HepG2 (cell line): ENCODE measurements around the gene RHOT2. TPM values are rescaled to one million over a fixed set of nuclear protein-coding genes. Genes with fewer than 3 reads are reported as not detected.

ENCODE experiments used
- ATF1 ChIP-seq: IDR thresholded peaks from 2 replicates; pipeline ENCODE4 v1.6.1; 2016; ENCODE audit warnings: mild to moderate bottlenecking, control low read depth
- CBFB ChIP-seq: sonication (generic); formaldehyde crosslinking; IDR thresholded peaks from 2 replicates; pipeline ENCODE4 v1.4.0; 2020; ENCODE audit warnings: missing genetic modification reagents
- EEA1 ChIP-seq: sonication (generic); formaldehyde crosslinking; IDR thresholded peaks from 2 replicates; pipeline ENCODE4 v1.5.1; 2020; ENCODE audit warnings: mild to moderate bottlenecking, missing genetic modification reagents, borderline replicate concordance
- FOXM1 ChIP-seq: sonication (generic); formaldehyde crosslinking; IDR thresholded peaks from 2 replicates; pipeline ENCODE4 v1.5.0; 2020; ENCODE audit warnings: missing genetic modification reagents
- NR2F6 ChIP-seq, 2 experiments: IDR thresholded peaks; 2 replicates each; pipeline ENCODE4 v1.6.1; 2016; ENCODE audit warnings: antibody characterized with exemption in 1 of 2, mild to moderate bottlenecking in 1 of 2
- PAF1 ChIP-seq: IDR thresholded peaks from 2 replicates; pipeline ENCODE4 v1.6.1; 2016; ENCODE audit warnings: missing genetic modification reagents, missing compliant biosample characterization
- REL ChIP-seq: sonication (generic); formaldehyde crosslinking; conservative IDR thresholded peaks from 2 replicates; pipeline ENCODE4 v1.8.0; 2022; ENCODE audit warnings: mild to moderate bottlenecking, missing genetic modification reagents, moderate library complexity
- REST ChIP-seq, 2 experiments: IDR thresholded peaks; 2 replicates each; pipeline ENCODE4 v1.6.1; 2011 to 2012; ENCODE audit warnings: low read length in 2 of 2, borderline replicate concordance in 1 of 2, low read depth in 1 of 2, mild to moderate bottlenecking in 1 of 2, moderate library complexity in 1 of 2
- SSRP1 ChIP-seq: IDR thresholded peaks from 2 replicates; pipeline ENCODE4 v1.6.1; 2016; ENCODE audit warnings: control low read depth
- ZBTB20 ChIP-seq: sonication (generic); formaldehyde crosslinking; IDR thresholded peaks from 2 replicates; pipeline ENCODE4 v1.8.1; 2023; ENCODE audit warnings: missing genetic modification reagents, low read depth, mild to moderate bottlenecking, borderline replicate concordance
- ZNF572 ChIP-seq: sonication (generic); formaldehyde crosslinking; IDR thresholded peaks from 2 replicates; pipeline ENCODE4 v1.5.1; 2020; ENCODE audit warnings: mild to moderate bottlenecking, missing genetic modification reagents
- ZSCAN12 ChIP-seq: sonication (generic); formaldehyde crosslinking; IDR thresholded peaks from 2 replicates; pipeline ENCODE4 v1.9.0; 2021; ENCODE audit warnings: mild to moderate bottlenecking, missing genetic modification reagents
- ZUFSP ChIP-seq: sonication (generic); formaldehyde crosslinking; IDR thresholded peaks from 2 replicates; pipeline ENCODE4 v1.9.0; 2021; ENCODE audit warnings: missing genetic modification reagents, mild to moderate bottlenecking, borderline replicate concordance
- polyA plus RNA-seq, 8 experiments: library from polyadenylated mRNA; depleted of rRNA in 3 of 8; stranded (reverse) in 7 of 8; unstranded in 1 of 8; fragments of >200 nt; fragmentation: Illumina TruSeq in 4 of 8; extraction: Trizol in 4 of 8; gene quantifications; 2 replicates each; pipeline versions ENCODE4 v1.2.1 to v1.2.3, GENCODE V29; 2011 to 2016; ENCODE audit warnings: low read depth in 4 of 8, missing spikeins in 1 of 8, mixed read lengths in 1 of 8; ENCODE audit not compliant: insufficient read depth in 1 of 8
- total RNA-seq, 5 experiments: library from RNA; depleted of rRNA; stranded (reverse); fragments of >200 nt; fragmentation: Illumina TruSeq; extraction: Trizol; gene quantifications; 2 replicates each; pipeline ENCODE4 v1.2.3, GENCODE V29; 2016; ENCODE audit warnings: low read depth in 1 of 5
- TF ChIP-seq, protein P1 (sequence below): sonication (generic); formaldehyde crosslinking; IDR thresholded peaks from 2 replicates; pipeline ENCODE4 v1.5.0; 2020; ENCODE audit warnings: mild to moderate bottlenecking, missing genetic modification reagents
- TF ChIP-seq, protein P2 (sequence below): sonication (generic); formaldehyde crosslinking; IDR thresholded peaks from 2 replicates; pipeline ENCODE4 v1.4.0; 2020; ENCODE audit warnings: missing genetic modification reagents, borderline replicate concordance

Gene RHOT2
- total and polyA plus RNA-seq, 2 of the 13 experiments (the other 11 are each of a cell fraction or from before 2014, with no cell fraction given) = 63.6 to 76.9 TPM

- TF ChIP-seq ZBTB20 (CRISPR knock-in tag) = no peak
- TF ChIP-seq ZNF572 (CRISPR knock-in tag) = no peak
- no peak for TF ChIP-seq ATF1 (CRISPR knock-in tag)
- TF ChIP-seq REL = no peak
- TF ChIP-seq ZSCAN12 = peak; percentile 90
- peak; percentile 97 for TF ChIP-seq REST (IDR thresholded peaks at IDR 0.05; ENCODE audit: borderline replicate concordance in 1 of 2, low read depth in 1 of 2, low read length in 2 of 2)
- no peak for TF ChIP-seq FOXM1
- TF ChIP-seq CBFB = no peak
- no peak for TF ChIP-seq NR2F6 (IDR thresholded peaks at IDR 0.05)
- no peak for TF ChIP-seq NR2F6 (CRISPR knock-in tag; IDR thresholded peaks at IDR 0.05)
- TF ChIP-seq ZUFSP (CRISPR knock-in tag) = no peak
- TF ChIP-seq PAF1 (CRISPR knock-in tag) = no peak
- TF ChIP-seq EEA1 (CRISPR knock-in tag) = no peak; the same call in 1 of the 2 replicates
- no peak for TF ChIP-seq SSRP1 (CRISPR knock-in tag)
- TF ChIP-seq, protein P1, sequence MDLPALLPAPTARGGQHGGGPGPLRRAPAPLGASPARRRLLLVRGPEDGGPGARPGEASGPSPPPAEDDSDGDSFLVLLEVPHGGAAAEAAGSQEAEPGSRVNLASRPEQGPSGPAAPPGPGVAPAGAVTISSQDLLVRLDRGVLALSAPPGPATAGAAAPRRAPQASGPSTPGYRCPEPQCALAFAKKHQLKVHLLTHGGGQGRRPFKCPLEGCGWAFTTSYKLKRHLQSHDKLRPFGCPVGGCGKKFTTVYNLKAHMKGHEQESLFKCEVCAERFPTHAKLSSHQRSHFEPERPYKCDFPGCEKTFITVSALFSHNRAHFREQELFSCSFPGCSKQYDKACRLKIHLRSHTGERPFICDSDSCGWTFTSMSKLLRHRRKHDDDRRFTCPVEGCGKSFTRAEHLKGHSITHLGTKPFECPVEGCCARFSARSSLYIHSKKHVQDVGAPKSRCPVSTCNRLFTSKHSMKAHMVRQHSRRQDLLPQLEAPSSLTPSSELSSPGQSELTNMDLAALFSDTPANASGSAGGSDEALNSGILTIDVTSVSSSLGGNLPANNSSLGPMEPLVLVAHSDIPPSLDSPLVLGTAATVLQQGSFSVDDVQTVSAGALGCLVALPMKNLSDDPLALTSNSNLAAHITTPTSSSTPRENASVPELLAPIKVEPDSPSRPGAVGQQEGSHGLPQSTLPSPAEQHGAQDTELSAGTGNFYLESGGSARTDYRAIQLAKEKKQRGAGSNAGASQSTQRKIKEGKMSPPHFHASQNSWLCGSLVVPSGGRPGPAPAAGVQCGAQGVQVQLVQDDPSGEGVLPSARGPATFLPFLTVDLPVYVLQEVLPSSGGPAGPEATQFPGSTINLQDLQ (CRISPR knock-in tag) = no peak
- TF ChIP-seq, protein P2, sequence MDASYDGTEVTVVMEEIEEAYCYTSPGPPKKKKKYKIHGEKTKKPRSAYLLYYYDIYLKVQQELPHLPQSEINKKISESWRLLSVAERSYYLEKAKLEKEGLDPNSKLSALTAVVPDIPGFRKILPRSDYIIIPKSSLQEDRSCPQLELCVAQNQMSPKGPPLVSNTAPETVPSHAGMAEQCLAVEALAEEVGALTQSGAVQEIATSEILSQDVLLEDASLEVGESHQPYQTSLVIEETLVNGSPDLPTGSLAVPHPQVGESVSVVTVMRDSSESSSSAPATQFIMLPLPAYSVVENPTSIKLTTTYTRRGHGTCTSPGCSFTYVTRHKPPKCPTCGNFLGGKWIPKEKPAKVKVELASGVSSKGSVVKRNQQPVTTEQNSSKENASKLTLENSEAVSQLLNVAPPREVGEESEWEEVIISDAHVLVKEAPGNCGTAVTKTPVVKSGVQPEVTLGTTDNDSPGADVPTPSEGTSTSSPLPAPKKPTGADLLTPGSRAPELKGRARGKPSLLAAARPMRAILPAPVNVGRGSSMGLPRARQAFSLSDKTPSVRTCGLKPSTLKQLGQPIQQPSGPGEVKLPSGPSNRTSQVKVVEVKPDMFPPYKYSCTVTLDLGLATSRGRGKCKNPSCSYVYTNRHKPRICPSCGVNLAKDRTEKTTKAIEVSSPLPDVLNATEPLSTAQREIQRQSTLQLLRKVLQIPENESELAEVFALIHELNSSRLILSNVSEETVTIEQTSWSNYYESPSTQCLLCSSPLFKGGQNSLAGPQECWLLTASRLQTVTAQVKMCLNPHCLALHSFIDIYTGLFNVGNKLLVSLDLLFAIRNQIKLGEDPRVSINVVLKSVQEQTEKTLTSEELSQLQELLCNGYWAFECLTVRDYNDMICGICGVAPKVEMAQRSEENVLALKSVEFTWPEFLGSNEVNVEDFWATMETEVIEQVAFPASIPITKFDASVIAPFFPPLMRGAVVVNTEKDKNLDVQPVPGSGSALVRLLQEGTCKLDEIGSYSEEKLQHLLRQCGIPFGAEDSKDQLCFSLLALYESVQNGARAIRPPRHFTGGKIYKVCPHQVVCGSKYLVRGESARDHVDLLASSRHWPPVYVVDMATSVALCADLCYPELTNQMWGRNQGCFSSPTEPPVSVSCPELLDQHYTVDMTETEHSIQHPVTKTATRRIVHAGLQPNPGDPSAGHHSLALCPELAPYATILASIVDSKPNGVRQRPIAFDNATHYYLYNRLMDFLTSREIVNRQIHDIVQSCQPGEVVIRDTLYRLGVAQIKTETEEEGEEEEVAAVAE = no peak
Observed at GRCh38 chr16:700684-701584, 33.0 kb downstream of the RHOT2 start (continued).
